Dendritic cell treated with granulocyte-macrophage colony-stimulating factor and Interleukin-4, amounts not matched to agents 40 ng/mL and 50 ng/mL, for 4 days (primary cell): ENCODE data around the gene BRD1.

Experiments
- H3K27ac Mint-ChIP-seq: one replicate; pipeline ENCODE4 v1.8.0; 2022; ENCODE audit warnings: mild to moderate bottlenecking, mixed read lengths
- H3K27me3 Mint-ChIP-seq: one replicate; pipeline ENCODE4 v1.8.0; 2022; ENCODE audit warnings: mild to moderate bottlenecking, mixed read lengths
- H3K36me3 Mint-ChIP-seq: one replicate; pipeline ENCODE4 v1.8.0; 2022; ENCODE audit warnings: low read depth, mixed read lengths
- H3K4me1 Mint-ChIP-seq: one replicate; pipeline ENCODE4 v1.8.0; 2022; ENCODE audit warnings: low read depth, mixed read lengths
- H3K4me3 Mint-ChIP-seq: one replicate; pipeline ENCODE4 v1.8.0; 2022; ENCODE audit warnings: mild to moderate bottlenecking, moderate library complexity, mixed read lengths
- H3K9me3 Mint-ChIP-seq: one replicate; pipeline ENCODE4 v1.8.0; 2022; ENCODE audit warnings: mixed read lengths
- intact Hi-C: fragments of 100-400 bp; cut with micrococcal nuclease; formaldehyde crosslinking; loops from one replicate; pipeline ENCODE4 v1.15.0; 2022

The BRD1 gene

DNA sequence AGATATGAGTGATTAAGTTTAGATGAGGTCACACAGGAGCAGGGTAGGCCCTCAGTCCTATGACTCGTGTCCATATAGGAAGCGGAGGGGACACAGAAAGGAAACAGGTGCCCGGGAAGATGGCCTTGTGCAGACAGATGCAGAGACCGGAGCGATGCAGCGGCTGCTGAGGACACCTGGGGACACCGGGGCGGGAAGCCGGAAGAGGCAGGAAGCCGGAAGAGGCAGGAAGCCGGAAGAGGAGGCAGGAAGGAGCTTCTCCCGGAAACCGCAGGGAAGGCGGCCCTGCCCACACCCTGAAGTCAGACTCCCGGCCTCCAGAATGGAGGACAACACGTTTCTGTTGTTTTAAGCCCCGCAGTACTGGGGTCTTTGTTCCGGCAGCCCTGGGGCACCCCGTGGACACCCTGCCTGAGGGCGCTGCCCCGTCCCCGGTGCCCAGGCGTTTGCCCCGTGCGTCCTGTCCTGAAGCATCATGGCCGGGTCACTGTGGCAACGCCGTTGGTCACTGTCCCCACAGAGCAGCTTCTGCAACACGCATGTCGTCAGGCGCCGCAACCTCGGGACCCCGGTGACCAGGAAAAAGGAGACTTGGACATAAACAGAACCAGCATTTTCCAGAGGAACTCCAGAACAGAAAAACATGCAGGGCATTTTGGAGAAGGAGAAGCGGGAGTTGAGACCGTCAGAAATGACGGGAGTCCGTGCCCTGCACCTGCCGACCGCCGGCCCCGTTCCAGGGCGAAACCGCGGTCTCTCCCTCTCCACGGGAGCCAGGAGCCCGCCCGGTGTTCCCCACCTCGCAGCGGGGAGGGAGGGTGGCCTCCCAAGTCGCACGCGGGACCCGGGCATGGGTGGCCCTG is 103.4 kb downstream of the BRD1 start:
- Mint-ChIP-seq H3K9me3 (no peaks in the 10 kb centered on the region), H3K27ac (no peak overlapping the region), H3K36me3 (no peaks in the 10 kb centered on the region), H3K4me3 (no peak overlapping the region), H3K27me3 (peaks cover 67% of the 10 kb centered on the region), H3K4me1 (peaks cover 9% of the 10 kb centered on the region)
- intact Hi-C loops: no loop called here

GRCh38 chr22:49723478-49724029 is 104.1 kb downstream of the BRD1 start:
- intact Hi-C loops: no loop called here
- Mint-ChIP-seq H3K27me3 (peaks cover 61% of the 10 kb centered on the region), H3K9me3 (no peaks in the 10 kb centered on the region), H3K27ac (no peak overlapping the region), H3K4me3 (no peak overlapping the region), H3K4me1 (peaks cover 9% of the 10 kb centered on the region), H3K36me3 (no peaks in the 10 kb centered on the region)
